ENCODE measurements around the gene IQSEC1. TPM values are rescaled to one million over a fixed set of nuclear protein-coding genes. Genes with fewer than 3 reads are reported as not detected.

The IQSEC1 gene
- total RNA-seq, 1 donor from 2014 or later: 34.2 TPM

DNA sequence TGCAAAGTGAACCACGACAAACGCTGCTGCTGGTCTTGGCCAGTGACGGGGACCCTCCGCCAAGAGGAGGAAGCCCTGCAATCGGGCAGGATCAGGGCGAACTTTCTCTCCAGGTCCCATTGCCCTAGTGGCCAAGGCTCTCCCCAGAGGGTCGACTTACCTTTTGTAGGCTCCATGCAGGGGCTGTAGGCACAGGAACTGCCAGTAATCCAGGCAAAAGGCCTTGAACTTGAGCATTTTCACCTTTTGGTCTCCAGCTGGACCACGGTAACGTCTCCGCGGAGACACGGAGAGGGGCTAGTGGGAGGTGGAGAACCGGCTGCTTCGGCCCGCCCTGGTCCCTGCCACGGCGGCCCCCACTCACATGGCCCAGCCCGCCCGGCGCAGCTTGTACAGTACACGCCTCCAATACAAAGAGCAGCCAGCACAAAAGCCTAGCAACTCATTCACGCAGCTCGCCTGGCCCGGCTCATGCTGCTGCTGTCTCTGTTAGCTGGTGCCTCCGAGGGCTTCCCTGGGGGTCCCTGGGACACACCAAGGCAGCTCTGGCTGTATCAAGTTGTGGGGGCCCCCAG is 31.0 kb downstream of the IQSEC1 start:
- TF ChIP-seq, protein P1, sequence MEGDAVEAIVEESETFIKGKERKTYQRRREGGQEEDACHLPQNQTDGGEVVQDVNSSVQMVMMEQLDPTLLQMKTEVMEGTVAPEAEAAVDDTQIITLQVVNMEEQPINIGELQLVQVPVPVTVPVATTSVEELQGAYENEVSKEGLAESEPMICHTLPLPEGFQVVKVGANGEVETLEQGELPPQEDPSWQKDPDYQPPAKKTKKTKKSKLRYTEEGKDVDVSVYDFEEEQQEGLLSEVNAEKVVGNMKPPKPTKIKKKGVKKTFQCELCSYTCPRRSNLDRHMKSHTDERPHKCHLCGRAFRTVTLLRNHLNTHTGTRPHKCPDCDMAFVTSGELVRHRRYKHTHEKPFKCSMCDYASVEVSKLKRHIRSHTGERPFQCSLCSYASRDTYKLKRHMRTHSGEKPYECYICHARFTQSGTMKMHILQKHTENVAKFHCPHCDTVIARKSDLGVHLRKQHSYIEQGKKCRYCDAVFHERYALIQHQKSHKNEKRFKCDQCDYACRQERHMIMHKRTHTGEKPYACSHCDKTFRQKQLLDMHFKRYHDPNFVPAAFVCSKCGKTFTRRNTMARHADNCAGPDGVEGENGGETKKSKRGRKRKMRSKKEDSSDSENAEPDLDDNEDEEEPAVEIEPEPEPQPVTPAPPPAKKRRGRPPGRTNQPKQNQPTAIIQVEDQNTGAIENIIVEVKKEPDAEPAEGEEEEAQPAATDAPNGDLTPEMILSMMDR (IDR thresholded peaks at IDR 0.05; ENCODE audit: unreplicated experiment): no peak
- no peak overlapping the region for H3K27ac Mint-ChIP-seq
- no peak for DNase-seq (ENCODE audit: low spot score, unreplicated experiment)
- peaks cover 24% of the 10 kb centered on the region for H3K27me3 Mint-ChIP-seq
- no peaks in the 10 kb centered on the region for H3K36me3 Mint-ChIP-seq (ENCODE audit: insufficient read depth)
- H3K4me3 Mint-ChIP-seq (ENCODE audit: low read depth): no peak overlapping the region
- H3K9me3 Mint-ChIP-seq (ENCODE audit: low read depth): no peaks in the 10 kb centered on the region
- H3K4me1 Mint-ChIP-seq (ENCODE audit: low read depth): peaks cover 9% of the 10 kb centered on the region

DNA sequence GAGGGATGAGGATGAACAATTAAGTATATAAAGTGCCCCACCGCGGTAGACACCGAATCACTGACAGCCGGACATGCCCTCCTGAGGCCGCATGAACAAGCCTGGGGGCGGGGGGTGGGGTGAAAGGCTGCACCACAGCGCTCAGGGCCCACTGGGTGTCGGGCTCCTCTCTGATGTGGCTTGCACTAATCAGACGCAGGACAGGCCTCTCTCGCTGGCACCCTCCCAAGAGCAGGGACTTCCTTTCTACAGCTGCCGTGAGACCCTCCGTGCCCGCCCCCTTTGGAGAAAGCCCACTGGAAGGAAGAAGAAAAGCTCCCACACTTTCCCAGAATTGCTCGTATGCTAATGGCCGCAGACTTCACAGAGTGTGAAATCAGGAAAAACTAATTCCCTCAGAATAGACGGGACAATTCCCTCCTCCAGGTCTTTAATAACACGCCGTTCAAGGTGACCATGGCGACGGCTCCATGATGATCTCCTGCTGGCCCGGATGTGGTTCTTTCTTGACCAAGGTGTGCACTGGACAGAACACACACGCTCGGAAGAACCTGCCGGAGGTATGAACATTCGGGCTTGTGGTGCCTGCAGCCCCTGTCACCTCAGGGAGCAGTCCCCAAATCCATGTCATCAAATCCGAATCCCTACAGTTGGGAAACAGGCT is 32.0 kb downstream of the IQSEC1 start:
- Mint-ChIP-seq H3K9me3 (ENCODE audit: low read depth) (no peaks in the 10 kb centered on the region), H3K27me3 (peaks cover 20% of the 10 kb centered on the region), H3K4me1 (ENCODE audit: low read depth) (peaks cover 9% of the 10 kb centered on the region), H3K4me3 (ENCODE audit: low read depth) (no peak overlapping the region), H3K27ac (no peak overlapping the region), H3K36me3 (ENCODE audit: insufficient read depth) (no peaks in the 10 kb centered on the region)
- DNase-seq (ENCODE audit: low spot score, unreplicated experiment): no peak
- TF ChIP-seq, protein P1 (IDR thresholded peaks at IDR 0.05; ENCODE audit: unreplicated experiment): no peak

DNA sequence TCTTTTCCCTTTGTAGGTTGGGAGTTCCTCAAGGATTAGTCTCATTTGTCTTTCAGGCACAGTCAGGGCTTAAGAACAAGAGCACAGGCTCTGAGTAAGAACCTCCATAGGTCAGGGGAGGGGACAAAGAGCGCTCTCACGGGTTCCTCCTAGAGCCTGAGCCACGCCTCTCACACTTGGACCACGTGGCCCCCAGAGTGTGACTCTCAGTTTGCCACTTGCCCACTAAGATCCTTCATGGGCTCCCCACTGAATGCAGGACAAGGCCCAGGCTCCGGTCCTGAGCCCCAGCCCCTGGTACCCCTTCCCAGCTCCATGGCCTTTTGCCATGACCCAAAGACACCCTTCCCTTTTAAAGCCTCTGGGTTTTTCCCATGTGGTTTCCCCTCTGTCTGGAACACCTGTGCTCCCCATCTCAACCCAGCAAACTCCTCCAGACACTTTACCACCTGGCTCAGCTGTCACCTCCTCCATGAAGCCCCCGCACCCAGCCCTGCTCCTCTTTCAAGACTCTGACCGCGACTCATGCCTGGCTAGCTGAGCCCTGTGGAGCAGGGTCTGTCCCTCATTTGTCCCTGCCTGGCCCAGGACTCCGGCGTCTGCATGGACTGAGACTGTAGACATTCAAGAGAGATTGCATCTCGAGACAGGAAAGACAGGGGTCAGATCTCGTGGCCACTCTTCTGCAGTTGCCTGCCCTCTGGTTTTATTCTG is 32.7 kb downstream of the IQSEC1 start:
- H3K27ac Mint-ChIP-seq: no peak overlapping the region
- H3K4me3 Mint-ChIP-seq (ENCODE audit: low read depth): no peak overlapping the region
- TF ChIP-seq, protein P1 (IDR thresholded peaks at IDR 0.05; ENCODE audit: unreplicated experiment): no peak
- H3K36me3 Mint-ChIP-seq (ENCODE audit: insufficient read depth): no peaks in the 10 kb centered on the region
- H3K27me3 Mint-ChIP-seq: peaks cover 18% of the 10 kb centered on the region
- H3K4me1 Mint-ChIP-seq (ENCODE audit: low read depth): peaks cover 9% of the 10 kb centered on the region
- no peak for DNase-seq (ENCODE audit: low spot score, unreplicated experiment)
- H3K9me3 Mint-ChIP-seq (ENCODE audit: low read depth): no peaks in the 10 kb centered on the region

DNA sequence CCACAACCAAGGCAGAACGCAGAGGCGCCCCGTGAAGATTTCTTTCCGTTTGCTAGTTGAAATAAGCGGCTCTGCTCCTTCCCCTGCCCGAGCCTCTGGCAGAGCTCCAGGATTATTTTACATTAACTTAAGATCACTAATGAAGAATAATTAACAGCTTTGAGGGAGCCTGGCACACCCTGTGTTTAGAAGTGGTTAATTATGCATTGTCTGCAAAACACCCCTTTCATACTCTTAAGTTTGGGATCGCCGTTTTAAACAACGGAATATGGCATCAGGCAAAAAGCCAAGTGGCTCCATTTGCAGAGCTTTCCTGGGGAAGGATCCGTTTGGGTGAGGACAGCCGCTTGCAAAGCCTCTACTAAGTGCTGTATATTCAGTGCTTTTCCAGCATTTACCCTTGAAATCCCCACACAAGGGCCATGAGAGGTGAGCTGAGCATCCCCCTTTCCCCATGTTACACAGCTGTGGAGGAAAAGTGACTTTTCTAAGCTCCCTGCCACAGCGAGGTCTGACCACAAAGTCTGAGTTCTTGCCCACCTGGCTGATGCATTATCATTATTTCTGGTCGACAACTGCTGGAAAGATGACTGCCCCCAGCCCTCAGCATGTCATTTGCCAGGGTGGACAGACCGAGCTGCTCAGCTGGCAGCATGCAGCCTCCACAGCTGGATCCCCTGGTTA is 33.9 kb downstream of the IQSEC1 start:
- Mint-ChIP-seq H3K27me3 (peaks cover 24% of the 10 kb centered on the region), H3K4me1 (ENCODE audit: low read depth) (peaks cover 9% of the 10 kb centered on the region), H3K27ac (no peak overlapping the region), H3K4me3 (ENCODE audit: low read depth) (no peak overlapping the region), H3K36me3 (ENCODE audit: insufficient read depth) (no peaks in the 10 kb centered on the region), H3K9me3 (ENCODE audit: low read depth) (no peaks in the 10 kb centered on the region)
- TF ChIP-seq, protein P1 (IDR thresholded peaks at IDR 0.05; ENCODE audit: unreplicated experiment): no peak
- DNase-seq (ENCODE audit: low spot score, unreplicated experiment): no peak

DNA sequence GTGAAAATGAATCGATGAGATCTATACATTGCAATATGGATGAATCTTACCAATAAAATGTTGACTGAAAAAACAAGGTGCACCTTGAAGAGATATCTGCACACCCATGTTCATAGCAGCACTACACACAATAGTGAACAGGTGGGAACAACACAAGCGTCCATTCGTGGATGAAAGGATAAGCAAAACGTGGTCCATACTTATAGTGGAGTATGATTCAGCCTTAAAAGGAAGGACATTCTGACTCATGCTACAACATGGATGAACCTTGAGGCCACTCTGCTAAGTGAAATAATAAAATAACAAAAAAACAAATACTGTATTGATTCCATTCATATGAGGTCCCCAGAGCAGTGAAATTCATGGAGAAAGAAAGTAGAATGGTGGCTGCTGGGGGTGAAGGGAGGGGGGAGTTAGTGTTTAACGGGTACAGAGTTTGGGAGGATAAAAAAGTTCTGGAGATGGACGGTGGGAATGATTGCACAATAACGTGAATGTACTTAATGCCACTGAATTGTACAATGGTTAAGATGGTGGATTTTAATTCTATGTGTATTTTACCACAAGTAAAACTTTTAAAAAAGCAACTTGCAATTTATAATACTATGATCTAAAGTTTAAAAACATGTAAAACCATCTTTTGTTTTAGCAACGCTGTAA is 35.6 kb downstream of the IQSEC1 start:
- TF ChIP-seq, protein P1 (IDR thresholded peaks at IDR 0.05; ENCODE audit: unreplicated experiment): no peak
- no peak overlapping the region for H3K27ac Mint-ChIP-seq
- H3K4me3 Mint-ChIP-seq (ENCODE audit: low read depth): no peak overlapping the region
- DNase-seq (ENCODE audit: low spot score, unreplicated experiment): no peak
- no peaks in the 10 kb centered on the region for H3K9me3 Mint-ChIP-seq (ENCODE audit: low read depth)
- peaks cover 3% of the 10 kb centered on the region for H3K4me1 Mint-ChIP-seq (ENCODE audit: low read depth)
- no peaks in the 10 kb centered on the region for H3K36me3 Mint-ChIP-seq (ENCODE audit: insufficient read depth)
- H3K27me3 Mint-ChIP-seq: peaks cover 25% of the 10 kb centered on the region
